Upper lobe of left lung (tissue), 6 donors: ENCODE measurements around the gene LMLN. TPM values are rescaled to one million over a fixed set of nuclear protein-coding genes. Genes with fewer than 3 reads are reported as not detected.
"Not testable (repeated sequence)": the region's sequence is repeated elsewhere in the genome, so short reads cannot be mapped to it uniquely, and the experiment has no call there.

Experiments used
- ATAC-seq, 2 donors: fragments of 200-7000 bp; cut with Tn5 transposase; one replicate each; pipeline ENCODE4 v1.9.1; 2022; ENCODE audit warnings: mild to moderate bottlenecking in 2 of 2, moderate library complexity in 2 of 2; ENCODE audit not compliant: low FRiP score in 2 of 2
- DNase-seq, 2 donors: peaks; one replicate each; pipeline ENCODE4 v3.0.0-alpha.2; 2019 to 2020
- H3K27ac ChIP-seq, 4 donors: fragments of 200-600 bp; sonication (generic); one replicate each; pipeline ENCODE4 v1.5.1; 2016 to 2019
- H3K27me3 ChIP-seq, 4 donors: fragments of 200-600 bp; sonication (generic); one replicate each; pipeline ENCODE4 v1.5.1; 2017 to 2019
- H3K36me3 ChIP-seq, 4 donors: fragments of 200-600 bp; sonication (generic); one replicate each; pipeline ENCODE4 v1.5.1; 2016 to 2019
- H3K4me1 ChIP-seq, 4 donors: fragments of 200-600 bp; sonication (generic); one replicate each; pipeline ENCODE4 v1.5.1; 2018 to 2019
- H3K4me3 ChIP-seq, 4 donors: fragments of 200-600 bp; sonication (generic); one replicate each; pipeline ENCODE4 v1.5.1; 2017 to 2019; ENCODE audit warnings: mild to moderate bottlenecking in 2 of 4, moderate library complexity in 1 of 4
- H3K9me3 ChIP-seq, 4 donors: fragments of 200-600 bp; sonication (generic); one replicate each; pipeline ENCODE4 v1.5.1; 2018 to 2019
- CTCF ChIP-seq, 6 experiments: fragments of 450-650 bp in 4 of 6; fragments of 200-600 bp in 2 of 6; sonication (generic) in 2 of 6; IDR thresholded peaks; one replicate each; pipeline ENCODE4 v1.5.1; 2016 to 2019; ENCODE audit warnings: antibody characterized with exemption in 6 of 6
- EP300 ChIP-seq, 4 donors: sonication (generic); formaldehyde crosslinking; IDR thresholded peaks; one replicate each; pipeline ENCODE4 v1.5.1; 2017; ENCODE audit warnings: antibody characterized with exemption in 4 of 4, control low read depth in 2 of 4
- POLR2A ChIP-seq, 4 donors: fragments of 450-650 bp; IDR thresholded peaks; one replicate each; pipeline ENCODE4 v1.5.1; 2016 to 2017; ENCODE audit warnings: antibody characterized with exemption in 4 of 4, mild to moderate bottlenecking in 2 of 4
- POLR2AphosphoS5 ChIP-seq, 2 donors: sonication (generic); formaldehyde crosslinking; IDR thresholded peaks; one replicate each; pipeline ENCODE4 v1.5.1; 2017; ENCODE audit warnings: antibody characterized with exemption in 2 of 2
- WGBS, 2 donors: methylation state at CpG; one replicate each; pipeline ENCODE4 v1.1.5; 2017 to 2018; 5-methylcytosine and 5-hydroxymethylcytosine counted together
- total RNA-seq, 6 donors: library from RNA; depleted of rRNA in 4 of 6; stranded (reverse); fragments of >200 nt in 4 of 6; gene quantifications; one replicate each; pipeline versions ENCODE4 v1.1.0 to v1.2.1, GENCODE V29; 2016 to 2021
- donor health status: DM: no; HTN: no; CAD: no; lungs with moderate emphysema.
- donor health status: DM: no; HTN: yes; CAD: no; lungs with severe emphysema.

The LMLN gene
- total RNA-seq, 6 donors from 2014 or later, result 4.2 to 11.3 (median 9.0) TPM

- Histone ChIP-seq H3K9me3 (no peaks in the 10 kb centered on the region), H3K4me3 (no peak overlapping the region), H3K27me3 (no peaks in the 10 kb centered on the region), H3K27ac (no peak overlapping the region), H3K36me3 (no peaks in the 10 kb centered on the region), H3K4me1 (no peaks in the 10 kb centered on the region)
- DNase-seq (no peak), ATAC-seq (no peak)
- TF ChIP-seq POLR2AphosphoS5 (IDR thresholded peaks at IDR 0.05) (no peak), EP300 (IDR thresholded peaks at IDR 0.05) (no peak), POLR2A (IDR thresholded peaks at IDR 0.05) (no peak), CTCF (IDR thresholded peaks at IDR 0.05) (no peak)
- WGBS, 2 donors, result 70 to 76% methylated on average over 2 of the region's 2 CpGs
Observed at GRCh38 chr3:198051836-198052235, 91.8 kb downstream of the LMLN start.

- H3K27ac ChIP-seq, H3K4me3 ChIP-seq, H3K9me3 ChIP-seq, H3K4me1 ChIP-seq, ATAC-seq, H3K27me3 ChIP-seq, H3K36me3 ChIP-seq, DNase-seq: not testable (repeated sequence)
Observed at GRCh38 chr3:198053462-198053861, 93.4 kb downstream of the LMLN start.

- 74 to 82% methylated on average over 1 of the region's 1 CpG for WGBS, 2 donors
- Histone ChIP-seq H3K4me1 (no peaks in the 10 kb centered on the region), H3K4me3 (no peak overlapping the region), H3K9me3 (no peaks in the 10 kb centered on the region), H3K27ac (no peak overlapping the region), H3K27me3 (peaks cover 0 to 1% (median 0%) of the 10 kb centered on the region in 4 donors), H3K36me3 (no peaks in the 10 kb centered on the region)
- DNase-seq, result no peak
- no peak for TF ChIP-seq POLR2AphosphoS5 (IDR thresholded peaks at IDR 0.05)
- TF ChIP-seq CTCF (IDR thresholded peaks at IDR 0.05), result no peak
- TF ChIP-seq POLR2A (IDR thresholded peaks at IDR 0.05), result no peak
- TF ChIP-seq EP300 (IDR thresholded peaks at IDR 0.05), result no peak
- no peak for ATAC-seq
Observed at GRCh38 chr3:198061119-198062067, 101.4 kb downstream of the LMLN start.

- WGBS, 2 donors, result 25 to 44% methylated on average over 1 of the region's 1 CpG
- H3K27me3 ChIP-seq, result peaks cover 0 to 1% (median 0%) of the 10 kb centered on the region in 4 donors
- ATAC-seq, result no peak
- no peak overlapping the region for H3K27ac ChIP-seq
- no peaks in the 10 kb centered on the region for H3K9me3 ChIP-seq
- DNase-seq, result no peak
- H3K4me3 ChIP-seq, result no peak overlapping the region
- no peaks in the 10 kb centered on the region for H3K36me3 ChIP-seq
- no peaks in the 10 kb centered on the region for H3K4me1 ChIP-seq
- TF ChIP-seq POLR2A (IDR thresholded peaks at IDR 0.05), result no peak
- TF ChIP-seq POLR2AphosphoS5 (IDR thresholded peaks at IDR 0.05), result no peak
- no peak for TF ChIP-seq EP300 (IDR thresholded peaks at IDR 0.05)
- no peak for TF ChIP-seq CTCF (IDR thresholded peaks at IDR 0.05)
Observed at GRCh38 chr3:198062068-198062465, 102.0 kb downstream of the LMLN start.

GRCh38 chr3:198064420-198064819, 104.4 kb downstream of the LMLN start:
- Histone ChIP-seq H3K27me3 (peaks cover 0 to 1% (median 0%) of the 10 kb centered on the region in 4 donors), H3K27ac (no peak overlapping the region), H3K4me3 (no peak overlapping the region), H3K9me3 (no peaks in the 10 kb centered on the region), H3K4me1 (no peaks in the 10 kb centered on the region), H3K36me3 (no peaks in the 10 kb centered on the region)
- 78 to 86% methylated on average over 5 of the region's 5 CpGs for WGBS, 2 donors
- DNase-seq (no peak), ATAC-seq (no peak)
- TF ChIP-seq POLR2A (IDR thresholded peaks at IDR 0.05) (no peak), POLR2AphosphoS5 (IDR thresholded peaks at IDR 0.05) (no peak), EP300 (IDR thresholded peaks at IDR 0.05) (no peak)
